GM18867 (cell line): ENCODE measurements around the gene PHKB.
"Not testable (repeated sequence)": the region's sequence is repeated elsewhere in the genome, so short reads cannot be mapped to it uniquely, and the experiment has no call there.

Source experiments
- ATAC-seq: cut with Tn5 transposase; IDR thresholded peaks from one replicate; pipeline ENCODE4 v1.9.1; 2021; ENCODE audit warnings: mild to moderate bottlenecking, moderate library complexity; ENCODE audit not compliant: unreplicated experiment

The PHKB gene

GRCh38 chr16:47499700-47500264 is 38.7 kb downstream of the PHKB start:
- ATAC-seq: no peak

DNA sequence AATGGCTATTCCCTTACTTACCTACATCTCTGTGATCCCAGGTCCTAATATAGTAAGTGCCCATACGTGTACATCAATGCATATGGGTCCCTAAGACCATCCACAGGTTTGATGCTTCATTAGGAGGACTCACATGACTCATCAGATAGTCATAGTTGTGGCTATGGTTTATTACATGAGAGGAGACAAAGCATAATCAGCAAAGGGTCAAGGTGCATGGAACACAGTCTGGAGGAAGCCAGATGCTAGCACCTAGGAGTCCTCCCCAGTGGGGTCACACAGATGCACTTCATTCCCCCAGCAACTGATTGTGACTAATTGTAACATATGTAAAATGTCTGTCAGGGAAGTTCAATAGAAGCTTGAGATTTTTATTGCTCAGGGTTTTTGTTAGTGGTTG is 42.8 kb downstream of the PHKB start:
- no peak for ATAC-seq

DNA sequence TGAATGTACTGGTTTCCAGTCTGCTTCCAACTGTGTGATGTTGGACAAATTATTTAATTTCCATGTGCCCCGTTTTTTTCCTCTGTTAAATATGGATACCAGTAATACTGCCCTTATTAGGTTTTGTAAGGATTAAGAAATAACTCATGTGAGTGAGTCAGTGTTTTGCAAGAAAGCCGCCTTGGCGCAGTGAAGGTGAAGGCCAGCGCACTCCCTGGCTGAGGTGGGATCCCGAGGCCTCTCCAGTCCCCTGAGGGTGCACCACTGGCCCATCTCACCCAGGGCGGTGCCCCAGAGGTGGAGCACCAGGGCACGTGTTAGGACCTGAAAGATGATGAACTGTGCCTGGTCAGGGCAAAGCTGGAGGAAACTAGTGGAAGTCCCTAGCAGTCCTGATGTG is 43.5 kb downstream of the PHKB start:
- ATAC-seq: no peak

GRCh38 chr16:47506800-47507199 is 45.7 kb downstream of the PHKB start:
- ATAC-seq: no peak

- ATAC-seq: no peak
Measured at GRCh38 chr16:47507701-47508100, 46.6 kb downstream of the PHKB start.

- no peak for ATAC-seq
Measured at GRCh38 chr16:47511882-47512281, 50.8 kb downstream of the PHKB start.

- no peak for ATAC-seq
Measured at GRCh38 chr16:47519037-47519436, 57.9 kb downstream of the PHKB start.

GRCh38 chr16:47519546-47519945 is 58.4 kb downstream of the PHKB start:
- ATAC-seq: no peak

DNA sequence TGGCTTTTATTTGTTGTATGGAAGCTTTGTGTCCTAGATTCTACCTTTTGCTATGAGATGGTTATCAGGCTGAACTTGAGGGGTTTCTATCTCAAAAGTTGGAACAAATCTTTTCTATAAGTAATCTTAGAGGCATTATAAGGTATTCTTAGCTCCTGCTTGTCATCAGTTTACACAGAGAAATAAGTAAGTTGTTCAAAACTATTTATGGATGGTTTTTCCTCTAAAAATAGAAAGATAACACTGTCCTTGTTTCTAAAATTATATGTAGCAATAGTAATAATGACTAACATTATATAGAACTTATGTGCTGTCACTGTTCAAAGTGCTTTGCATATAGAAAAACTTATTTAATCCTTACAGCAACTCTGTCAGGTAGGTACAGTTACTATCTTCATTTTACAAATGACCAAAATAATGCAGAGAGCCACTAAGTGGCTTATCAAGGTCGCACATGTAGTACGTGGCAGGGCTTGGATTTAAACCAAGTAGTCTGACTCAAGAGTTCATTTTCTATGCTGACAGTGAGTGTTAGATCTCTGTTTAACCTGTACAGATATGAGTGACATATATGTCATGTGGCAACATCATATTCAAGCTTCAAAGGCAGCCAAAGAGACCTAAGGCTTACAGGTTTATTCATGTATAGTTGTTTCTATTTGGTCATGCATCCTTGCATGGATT is 59.0 kb downstream of the PHKB start:
- ATAC-seq: no peak

DNA sequence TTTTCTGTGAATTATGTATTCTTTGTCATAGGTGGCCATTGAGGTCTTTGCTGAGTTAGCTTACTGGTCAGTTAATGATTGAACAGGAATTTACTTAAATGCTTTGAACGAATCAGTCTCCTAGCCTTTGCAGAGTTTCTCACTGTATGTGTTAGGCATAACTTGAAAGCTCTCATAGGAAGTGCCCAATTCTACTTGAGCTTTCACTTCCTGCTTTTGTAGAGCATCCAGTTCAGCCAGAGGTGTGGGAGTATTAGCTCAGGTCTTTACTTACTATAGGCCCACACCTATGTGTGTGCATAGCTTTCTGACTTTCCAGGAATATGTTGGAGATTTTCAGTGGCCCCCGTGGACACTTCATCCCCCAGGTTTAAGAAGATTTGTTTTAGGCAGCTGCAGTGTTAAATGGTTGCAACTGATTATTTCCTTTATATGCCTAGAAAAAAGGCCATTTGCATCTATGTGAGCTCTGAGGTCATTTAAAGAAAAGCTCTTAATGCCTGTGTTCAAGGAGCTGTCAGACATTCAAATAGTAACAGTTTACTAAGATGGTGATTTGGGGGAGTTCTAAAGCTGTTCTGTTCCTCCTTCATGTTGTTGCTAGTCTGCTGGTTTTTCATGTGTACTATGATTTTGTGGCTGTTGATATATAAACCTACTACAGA is 62.3 kb downstream of the PHKB start:
- ATAC-seq: peak; percentile 100

DNA sequence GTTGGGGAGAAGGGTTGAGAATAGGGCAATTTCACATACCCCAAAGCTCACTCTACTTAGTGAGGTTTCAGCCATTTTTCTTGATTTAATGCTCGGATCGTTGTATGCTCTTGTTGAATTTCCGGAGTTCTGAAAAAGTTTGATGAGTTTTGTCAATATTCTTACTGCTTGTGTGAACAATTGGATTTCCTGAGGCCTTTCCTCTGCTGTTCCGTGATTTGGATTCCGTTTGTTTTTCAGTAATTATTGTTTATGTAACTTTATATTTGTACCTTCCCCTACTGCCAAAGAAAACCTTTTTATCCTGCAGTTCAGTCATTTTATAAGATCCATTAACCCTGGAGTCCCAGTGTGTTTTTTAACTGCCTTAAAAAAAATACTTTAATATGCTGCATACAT is 62.9 kb downstream of the PHKB start:
- ATAC-seq: no peak

- no peak for ATAC-seq
Measured at GRCh38 chr16:47528431-47528830, 67.3 kb downstream of the PHKB start.

GRCh38 chr16:47533744-47534292 is 72.7 kb downstream of the PHKB start:
- ATAC-seq: no peak

GRCh38 chr16:47538472-47538871 is 77.3 kb downstream of the PHKB start:
- ATAC-seq: no peak

GRCh38 chr16:47539707-47540670 is 78.9 kb downstream of the PHKB start:
- ATAC-seq: not testable (repeated sequence)

DNA sequence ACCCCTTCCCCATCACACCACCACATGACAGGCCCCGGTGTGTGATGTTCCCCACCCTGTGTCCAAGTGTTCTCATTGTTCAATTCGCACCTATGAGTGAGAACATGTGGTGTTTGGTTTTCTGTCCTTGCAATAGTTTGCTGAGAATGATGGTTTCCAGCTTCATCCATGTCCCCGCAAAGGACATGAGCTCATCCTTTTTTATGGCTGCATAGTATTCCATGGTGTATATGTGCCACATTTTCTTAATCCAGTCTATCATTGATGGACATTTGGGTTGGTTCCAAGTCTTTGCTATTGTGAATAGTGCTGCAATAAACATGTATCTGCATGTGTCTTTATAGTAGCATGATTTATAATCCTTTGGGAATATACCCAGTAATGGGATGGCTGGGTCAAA is 80.0 kb downstream of the PHKB start:
- not testable (repeated sequence) for ATAC-seq

DNA sequence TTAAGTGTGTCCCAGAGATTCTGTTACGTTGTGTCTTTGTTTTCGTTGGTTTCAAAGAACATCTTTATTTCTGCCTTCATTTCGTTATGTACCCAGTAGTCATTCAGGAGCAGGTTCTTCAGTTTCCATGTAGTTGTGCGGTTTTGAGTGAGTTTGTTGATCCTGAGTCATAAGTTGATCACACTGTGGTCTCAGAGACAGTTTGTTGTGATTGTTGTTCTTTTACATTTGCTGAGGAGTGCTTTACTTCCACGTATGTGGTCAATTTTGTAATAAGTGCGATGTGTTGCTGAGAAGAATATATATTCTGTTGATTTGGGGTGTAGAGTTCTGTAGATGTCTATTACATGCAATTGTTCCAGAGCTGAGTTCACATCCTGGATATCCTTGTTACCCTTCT is 83.1 kb downstream of the PHKB start:
- not testable (repeated sequence) for ATAC-seq

GRCh38 chr16:47551185-47551584 is 90.1 kb downstream of the PHKB start:
- not testable (repeated sequence) for ATAC-seq

DNA sequence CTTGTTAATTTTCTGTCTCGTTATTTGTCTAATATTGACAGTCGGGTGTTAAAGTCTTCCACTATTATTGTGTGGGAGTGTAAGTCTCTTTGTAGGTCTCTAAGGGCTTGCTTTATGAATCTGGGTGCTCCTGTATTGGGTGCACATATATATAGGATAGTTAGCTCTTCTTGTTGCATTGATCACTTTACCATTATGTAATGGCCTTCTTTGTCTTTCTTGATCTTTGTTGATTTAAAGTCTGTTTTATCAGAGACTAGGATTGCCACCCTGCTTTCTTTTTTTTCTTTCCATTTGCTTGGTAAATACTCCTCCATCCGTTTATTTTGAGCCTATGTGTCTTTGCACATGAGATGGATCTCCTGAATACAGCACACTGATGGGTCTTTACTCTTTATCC is 90.6 kb downstream of the PHKB start:
- not testable (repeated sequence) for ATAC-seq

- no peak for ATAC-seq
Measured at GRCh38 chr16:47553853-47554564, 92.9 kb downstream of the PHKB start.
